NCI-H1092 (cell line): Measurements from ENCODE around the gene LYPD1.

ENCODE experiments used
- DNase-seq: peaks from one replicate; lab custom pipeline; 2025; lab: John Stamatoyannopoulos, UW

The LYPD1 gene

DNA sequence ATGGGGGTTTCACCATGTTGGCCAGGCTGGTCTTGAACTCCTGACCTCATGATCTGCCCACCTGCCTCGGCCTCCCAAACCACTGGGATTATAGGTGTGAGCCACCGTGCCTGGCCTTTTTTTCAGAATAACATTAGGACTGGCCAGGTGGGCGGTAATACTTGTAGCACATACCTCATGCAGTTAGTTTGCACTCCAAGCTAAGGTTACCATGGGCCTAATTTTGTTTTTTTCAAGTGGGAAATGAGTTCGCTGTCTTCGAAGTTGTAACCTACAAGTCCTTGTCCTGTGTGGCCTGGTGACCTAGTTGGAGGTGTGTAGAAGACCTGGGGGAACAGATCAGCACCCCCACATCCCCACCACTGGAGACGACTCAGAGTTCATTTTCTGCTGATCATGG is 74.8 kb downstream of the LYPD1 start:
- DNase-seq = no peak
